ENCODE data around the gene SPHK1.

- TF ChIP-seq EZH2phosphoT487 (IDR thresholded peaks at IDR 0.05; ENCODE audit: insufficient read depth, low read depth) (no peak), EZH2 (IDR thresholded peaks at IDR 0.05; ENCODE audit: insufficient read depth, poor library complexity, severe bottlenecking) (no peak)
Measured at GRCh38 chr17:76376318-76377133, 7.9 kb upstream of the SPHK1 start.
